Prostate gland (tissue), 2 donors: ENCODE measurements around the gene ELMO1.

Source experiments
- POLR2A ChIP-seq: fragments of 450-650 bp; IDR thresholded peaks from one replicate; pipeline ENCODE4 v1.6.1; 2016; ENCODE audit warnings: antibody characterized with exemption, mild to moderate bottlenecking
- TF ChIP-seq, protein P1 (sequence below), 4 experiments: fragments of 200-600 bp in 2 of 4; fragments of 450-650 bp in 2 of 4; sonication (generic) in 2 of 4; IDR thresholded peaks; 1 replicate in 3 of 4; 2 replicates in 1 of 4; pipeline ENCODE4 v1.5.1; 2016 to 2019; ENCODE audit warnings: antibody characterized with exemption in 4 of 4, mild to moderate bottlenecking in 2 of 4, moderate library complexity in 2 of 4

DNA sequence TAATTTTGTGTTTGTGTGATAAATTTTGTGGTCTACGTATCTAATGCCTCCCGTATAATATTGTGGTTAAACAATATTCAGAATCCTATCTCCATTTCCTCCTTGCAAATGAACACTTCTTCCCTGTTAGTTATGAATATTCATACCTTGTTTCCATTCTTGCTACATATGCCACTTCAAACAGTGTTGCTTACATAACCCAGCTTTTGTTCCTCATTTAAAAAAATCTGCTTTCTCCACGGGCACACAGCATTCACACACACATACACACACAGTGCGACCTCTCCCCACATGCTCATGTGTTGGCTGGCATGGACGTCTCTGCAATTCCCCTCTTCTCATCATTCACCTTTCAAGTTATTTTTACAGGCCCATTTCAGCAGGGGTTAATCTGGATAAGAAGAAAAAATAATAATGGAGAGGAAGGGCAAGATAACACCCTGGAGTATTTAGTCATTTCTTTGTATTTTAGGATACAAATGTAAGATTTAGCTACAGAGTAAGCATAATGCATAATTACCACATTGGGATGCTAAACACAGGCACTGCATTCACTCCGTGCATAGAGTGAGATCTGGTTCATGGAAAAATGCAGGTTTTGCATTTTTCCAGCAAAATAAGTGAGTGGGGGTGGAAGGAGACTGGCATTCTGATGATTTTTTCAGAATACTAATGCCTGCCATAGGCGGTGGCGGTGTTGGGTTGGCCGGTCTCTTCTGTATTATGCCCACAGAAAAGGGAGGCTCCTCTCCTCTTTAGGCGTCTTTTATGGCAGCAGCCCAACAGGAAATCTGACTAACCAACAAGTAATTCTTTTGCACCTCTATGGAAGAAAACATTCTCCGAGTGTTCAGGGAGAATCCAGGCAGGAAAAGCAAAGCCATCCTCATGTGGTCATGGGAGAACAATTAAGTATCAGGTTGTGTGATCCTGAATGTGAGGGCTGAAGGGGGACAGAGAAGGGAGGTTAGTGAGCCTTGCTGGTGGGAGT lies 31.7 kb upstream of the ELMO1 start:
- TF ChIP-seq, protein P1, sequence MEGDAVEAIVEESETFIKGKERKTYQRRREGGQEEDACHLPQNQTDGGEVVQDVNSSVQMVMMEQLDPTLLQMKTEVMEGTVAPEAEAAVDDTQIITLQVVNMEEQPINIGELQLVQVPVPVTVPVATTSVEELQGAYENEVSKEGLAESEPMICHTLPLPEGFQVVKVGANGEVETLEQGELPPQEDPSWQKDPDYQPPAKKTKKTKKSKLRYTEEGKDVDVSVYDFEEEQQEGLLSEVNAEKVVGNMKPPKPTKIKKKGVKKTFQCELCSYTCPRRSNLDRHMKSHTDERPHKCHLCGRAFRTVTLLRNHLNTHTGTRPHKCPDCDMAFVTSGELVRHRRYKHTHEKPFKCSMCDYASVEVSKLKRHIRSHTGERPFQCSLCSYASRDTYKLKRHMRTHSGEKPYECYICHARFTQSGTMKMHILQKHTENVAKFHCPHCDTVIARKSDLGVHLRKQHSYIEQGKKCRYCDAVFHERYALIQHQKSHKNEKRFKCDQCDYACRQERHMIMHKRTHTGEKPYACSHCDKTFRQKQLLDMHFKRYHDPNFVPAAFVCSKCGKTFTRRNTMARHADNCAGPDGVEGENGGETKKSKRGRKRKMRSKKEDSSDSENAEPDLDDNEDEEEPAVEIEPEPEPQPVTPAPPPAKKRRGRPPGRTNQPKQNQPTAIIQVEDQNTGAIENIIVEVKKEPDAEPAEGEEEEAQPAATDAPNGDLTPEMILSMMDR (IDR thresholded peaks at IDR 0.05), result no peak
- TF ChIP-seq POLR2A, result no peak
